ENCODE results near the gene LEF1.

The LEF1 gene

GRCh38 chr4:108149588-108150380 is 18.9 kb downstream of the LEF1 start:
- no peak for DNase-seq (ENCODE audit: low read depth in 2 of 2, low spot score in 1 of 2)

GRCh38 chr4:108148316-108148715 is 20.4 kb downstream of the LEF1 start:
- DNase-seq (ENCODE audit: low read depth in 2 of 2, low spot score in 1 of 2) = no peak

DNA sequence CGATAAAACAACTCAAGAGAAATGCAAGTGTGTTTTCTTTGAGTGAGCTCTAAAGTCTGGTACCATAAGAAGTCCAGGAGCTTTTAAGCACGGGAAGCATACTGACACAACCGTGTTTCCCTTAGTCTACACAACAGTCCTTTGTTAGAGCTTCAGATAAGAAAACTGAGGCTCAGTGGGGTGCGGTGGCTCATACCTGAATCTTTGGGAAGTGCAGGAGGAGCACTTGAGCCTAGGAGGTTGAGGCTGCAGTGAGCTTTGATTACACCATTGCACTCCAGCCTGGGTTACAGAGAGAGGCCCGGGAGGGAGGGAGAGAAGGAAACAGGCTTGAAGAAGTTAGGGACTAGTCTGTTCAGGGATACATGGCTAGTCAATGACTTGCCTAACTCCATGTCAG is 21.9 kb downstream of the LEF1 start:
- no peak for DNase-seq (ENCODE audit: low read depth in 2 of 2, low spot score in 1 of 2)

DNA sequence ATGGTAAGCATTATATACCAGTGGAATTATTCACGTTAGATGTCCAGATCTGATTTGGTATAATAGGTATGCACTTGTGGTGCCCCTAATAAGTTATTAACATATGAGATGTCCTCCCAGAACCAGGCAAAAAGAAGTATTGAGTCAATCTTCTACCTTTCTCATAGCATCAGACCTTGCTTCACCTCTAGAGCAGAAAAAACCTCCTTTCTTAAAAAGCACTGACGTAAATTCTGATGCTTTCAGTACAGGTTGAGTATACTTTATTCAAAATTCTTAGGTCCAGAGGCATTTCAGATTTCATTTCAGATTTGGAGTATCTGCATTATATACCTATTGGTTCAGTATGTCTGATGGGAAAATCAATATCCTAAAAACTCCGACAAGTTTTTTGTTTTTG is 22.4 kb downstream of the LEF1 start:
- DNase-seq (ENCODE audit: low read depth in 2 of 2, low spot score in 1 of 2) = no peak

DNA sequence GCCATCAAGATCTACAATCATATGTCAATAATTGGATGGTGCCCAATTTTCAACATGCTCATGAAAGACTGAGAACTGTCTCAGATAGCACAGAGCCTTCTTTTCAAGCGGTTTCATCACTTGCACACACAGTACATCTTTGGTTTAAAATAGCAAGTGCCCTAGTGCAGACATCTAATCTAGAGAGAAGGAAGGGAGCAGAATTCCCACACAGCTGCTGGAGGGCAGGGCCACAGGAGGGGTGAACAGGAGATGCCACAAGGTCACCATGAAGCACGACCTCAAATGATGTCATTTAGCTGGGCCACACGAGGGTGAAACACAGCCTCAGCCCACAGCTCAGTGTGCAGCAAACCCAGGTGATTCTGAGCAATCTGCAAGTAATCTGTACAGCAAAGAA is 24.3 kb downstream of the LEF1 start:
- no peak for DNase-seq (ENCODE audit: low read depth in 2 of 2, low spot score in 1 of 2)

DNA sequence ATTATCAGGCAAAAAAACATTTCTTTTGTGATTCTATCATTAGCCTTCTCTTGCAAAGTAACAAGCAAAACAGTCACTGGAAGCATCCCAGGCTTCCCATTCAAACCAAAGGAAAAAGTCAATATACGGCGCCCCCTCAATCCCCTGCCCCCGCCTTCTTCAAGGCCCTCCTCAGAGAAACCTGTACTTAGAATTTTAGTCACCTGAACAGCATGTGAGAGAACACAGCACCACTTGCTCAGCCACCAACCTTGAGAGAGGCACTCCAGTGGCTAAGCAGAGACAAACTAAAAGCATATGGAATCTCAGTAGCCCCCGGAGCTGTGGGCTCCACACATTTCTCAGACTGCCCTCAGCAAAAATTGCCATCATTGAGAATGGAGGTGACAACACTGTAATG is 25.2 kb downstream of the LEF1 start:
- no peak for DNase-seq (ENCODE audit: low read depth in 2 of 2, low spot score in 1 of 2)

- DNase-seq (ENCODE audit: low read depth in 2 of 2, low spot score in 1 of 2) = no peak
Measured at GRCh38 chr4:108142870-108143269, 25.9 kb downstream of the LEF1 start.

- no peak for DNase-seq (ENCODE audit: low read depth in 2 of 2, low spot score in 1 of 2)
Measured at GRCh38 chr4:108141213-108141950, 27.4 kb downstream of the LEF1 start.

GRCh38 chr4:108140328-108140727 is 28.4 kb downstream of the LEF1 start:
- DNase-seq (ENCODE audit: low read depth in 2 of 2, low spot score in 1 of 2) = no peak

DNA sequence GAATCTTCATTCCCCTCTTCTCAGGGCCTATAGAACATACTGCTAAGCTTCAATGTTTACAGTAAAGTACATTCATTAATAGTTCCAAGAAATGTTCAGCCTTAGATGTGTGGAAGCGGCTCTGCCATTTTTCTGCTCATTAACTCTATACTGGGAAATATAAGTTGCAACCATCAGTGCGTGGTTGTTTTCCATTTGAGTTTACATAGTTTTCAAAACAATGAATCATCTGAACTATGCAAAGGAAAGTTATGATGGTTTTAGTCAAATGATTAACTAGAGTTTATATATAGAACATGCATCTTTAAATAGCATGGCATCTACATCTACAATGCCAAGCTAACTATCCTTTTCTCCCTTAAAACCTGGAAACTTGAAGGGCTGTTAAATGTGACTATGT is 29.6 kb downstream of the LEF1 start:
- DNase-seq (ENCODE audit: low read depth in 2 of 2, low spot score in 1 of 2) = no peak

- no peak for DNase-seq (ENCODE audit: low read depth in 2 of 2, low spot score in 1 of 2)
Measured at GRCh38 chr4:108135549-108136209, 33.1 kb downstream of the LEF1 start.

DNA sequence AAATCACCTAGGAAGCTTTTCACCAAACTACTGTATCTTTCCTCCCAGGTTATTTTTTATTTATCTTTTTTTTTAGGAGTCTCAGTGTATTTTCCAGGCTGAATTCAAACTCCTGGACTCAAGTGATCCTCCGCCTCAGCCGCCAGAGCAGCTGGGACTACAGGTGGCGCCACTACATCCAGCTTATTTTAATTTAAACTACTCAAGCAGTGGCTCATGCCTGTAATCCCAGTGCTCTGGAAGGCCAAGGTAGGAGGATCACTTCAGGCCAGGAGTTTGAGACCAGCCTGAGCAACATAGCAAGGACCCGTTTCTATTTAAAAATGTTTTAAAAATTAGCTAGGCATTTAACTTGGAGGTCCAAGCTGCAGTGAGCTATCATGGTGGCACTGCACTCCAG is 37.8 kb downstream of the LEF1 start:
- DNase-seq (ENCODE audit: low read depth in 2 of 2, low spot score in 1 of 2) = no peak

DNA sequence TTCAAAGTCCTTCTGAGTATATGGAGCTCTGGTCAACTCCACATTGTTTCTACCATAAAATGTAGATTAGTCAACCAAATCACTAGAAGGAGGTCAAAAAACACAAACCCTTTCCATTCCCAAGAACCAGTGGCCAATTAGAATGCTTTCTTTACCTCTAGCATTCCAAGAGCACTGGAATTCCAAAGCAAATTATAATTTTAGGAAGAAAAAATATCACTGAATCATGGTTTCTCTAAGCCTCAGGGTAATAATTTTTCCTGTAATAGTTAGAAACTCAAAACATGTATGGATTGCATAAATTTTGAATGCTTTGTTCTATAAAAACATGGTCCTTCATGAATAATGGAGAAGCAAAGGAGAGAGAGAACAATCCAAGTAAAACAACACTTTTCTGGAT is 39.5 kb downstream of the LEF1 start:
- DNase-seq (ENCODE audit: low read depth in 2 of 2, low spot score in 1 of 2) = no peak

DNA sequence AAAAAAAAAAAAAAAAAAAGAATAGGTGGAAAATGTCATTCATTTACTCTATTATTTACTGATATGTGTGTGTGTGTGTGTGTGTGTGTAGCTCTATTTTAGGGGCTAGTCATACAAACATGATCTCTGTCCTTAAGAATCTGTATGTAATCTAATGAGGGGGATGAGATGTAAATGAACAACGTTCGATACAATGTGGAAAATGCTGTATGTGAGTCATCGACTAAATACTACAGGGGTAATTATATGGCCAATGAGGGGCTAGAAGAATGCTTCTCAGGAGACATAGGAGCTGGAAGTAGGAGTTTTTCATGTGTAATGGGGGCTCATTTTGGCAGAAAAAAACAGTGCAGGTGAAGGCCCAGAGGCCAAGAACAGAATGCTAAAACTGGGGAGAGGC is 41.9 kb downstream of the LEF1 start:
- no peak for DNase-seq (ENCODE audit: low read depth in 2 of 2, low spot score in 1 of 2)

- DNase-seq (ENCODE audit: low read depth in 2 of 2, low spot score in 1 of 2) = no peak
Measured at GRCh38 chr4:108120789-108121188, 47.9 kb downstream of the LEF1 start.

DNA sequence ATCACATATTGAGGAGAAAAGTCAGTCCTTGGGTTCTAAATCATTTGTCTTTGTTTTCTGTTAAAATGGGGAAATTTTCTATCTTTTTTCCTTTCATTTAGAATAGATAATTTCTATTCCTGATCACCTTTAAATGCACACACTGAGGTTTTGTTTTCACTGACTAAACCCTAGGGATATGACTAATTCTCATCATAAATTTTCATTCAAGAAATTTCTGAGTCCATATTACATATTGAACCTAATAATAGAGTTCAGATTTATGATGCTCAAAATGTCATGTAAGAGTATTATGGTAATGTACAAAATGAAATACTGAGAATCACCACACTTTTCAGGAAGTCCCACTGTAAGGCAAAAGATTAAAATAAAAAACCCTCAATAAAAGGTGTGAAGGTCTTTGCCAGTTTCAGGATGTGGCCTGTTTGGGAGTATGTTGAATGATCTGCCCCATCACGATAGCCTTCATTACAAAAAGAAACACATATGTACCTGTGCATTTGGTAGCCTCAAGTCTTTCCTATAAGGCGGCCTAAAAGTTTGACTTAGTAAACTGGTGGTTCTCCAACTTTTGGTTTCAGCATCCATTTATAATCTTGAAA is 49.4 kb downstream of the LEF1 start:
- no peak for DNase-seq (ENCODE audit: low read depth in 2 of 2, low spot score in 1 of 2)

DNA sequence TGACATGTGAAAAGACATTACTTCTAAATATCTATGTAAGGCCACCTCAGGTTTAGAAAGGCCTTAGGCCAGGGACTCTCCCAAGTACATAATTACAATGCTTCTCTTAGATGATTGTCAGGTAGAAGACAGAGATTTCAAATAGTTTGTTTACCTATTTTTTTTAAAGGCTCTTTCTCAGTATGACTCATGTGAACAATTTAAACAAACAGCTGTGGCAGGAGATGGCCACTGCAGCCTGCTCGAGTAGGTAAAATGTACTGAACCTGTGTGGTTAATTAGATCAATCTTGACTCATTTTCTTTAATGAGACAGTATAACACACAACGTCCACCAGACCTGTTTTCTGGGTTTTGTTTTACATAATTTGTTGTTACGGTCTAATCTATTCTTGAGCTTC is 50.2 kb downstream of the LEF1 start:
- DNase-seq (ENCODE audit: low read depth in 2 of 2, low spot score in 1 of 2) = no peak

GRCh38 chr4:108117418-108118182 is 51.1 kb downstream of the LEF1 start:
- no peak for DNase-seq (ENCODE audit: low read depth in 2 of 2, low spot score in 1 of 2)

GRCh38 chr4:108116423-108117168 is 52.1 kb downstream of the LEF1 start:
- no peak for DNase-seq (ENCODE audit: low read depth in 2 of 2, low spot score in 1 of 2)

DNA sequence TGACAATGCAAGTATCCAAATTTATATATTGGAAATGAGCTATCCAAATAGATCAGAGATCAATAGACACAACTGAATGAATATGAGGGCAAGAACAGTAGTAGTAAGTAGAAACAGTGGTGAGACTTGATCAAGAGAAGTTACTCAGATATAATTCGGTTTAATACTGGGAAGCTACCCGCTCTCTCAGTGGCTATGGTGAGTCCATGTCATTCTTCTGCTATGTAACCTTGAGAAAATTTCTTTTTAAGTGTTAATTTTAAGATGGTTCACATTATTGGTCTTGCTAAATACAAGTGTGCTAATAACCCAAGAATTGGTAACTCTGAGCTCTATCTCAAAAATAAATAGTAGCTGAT is 53.6 kb downstream of the LEF1 start:
- DNase-seq (ENCODE audit: low read depth in 2 of 2, low spot score in 1 of 2) = no peak

Measured in stimulated activated CD8-positive, alpha-beta memory T cell treated with anti-CD3 and anti-CD28 coated beads, Interleukin-4, amount 100 ng/mL, for 1 hour (primary cell).